Right renal pelvis (tissue), 4 donors: ENCODE data around the gene ANKFN1. TPM values are rescaled to one million over a fixed set of nuclear protein-coding genes. Genes with fewer than 3 reads are reported as not detected.

ENCODE experiments used
- DNase-seq, 4 donors: peaks; one replicate each; pipeline ENCODE4 v3.0.0-alpha.2; 2013; ENCODE audit warnings: low read depth in 4 of 4, low spot score in 3 of 4, missing footprints in 1 of 4
- polyA plus RNA-seq, 4 donors: library from polyadenylated mRNA; unstranded; fragments of 120-200 nt; gene quantifications; one replicate each; pipeline ENCODE4 v1.2.1, GENCODE V29; 2013; ENCODE audit not compliant: insufficient read length in 4 of 4

ANKFN1 gene
- polyA plus RNA-seq: 1 to 10 TPM in 1 of 4 donors, under 1 TPM in 3; 0.51 to 1.3 (median 0.69) TPM

DNA sequence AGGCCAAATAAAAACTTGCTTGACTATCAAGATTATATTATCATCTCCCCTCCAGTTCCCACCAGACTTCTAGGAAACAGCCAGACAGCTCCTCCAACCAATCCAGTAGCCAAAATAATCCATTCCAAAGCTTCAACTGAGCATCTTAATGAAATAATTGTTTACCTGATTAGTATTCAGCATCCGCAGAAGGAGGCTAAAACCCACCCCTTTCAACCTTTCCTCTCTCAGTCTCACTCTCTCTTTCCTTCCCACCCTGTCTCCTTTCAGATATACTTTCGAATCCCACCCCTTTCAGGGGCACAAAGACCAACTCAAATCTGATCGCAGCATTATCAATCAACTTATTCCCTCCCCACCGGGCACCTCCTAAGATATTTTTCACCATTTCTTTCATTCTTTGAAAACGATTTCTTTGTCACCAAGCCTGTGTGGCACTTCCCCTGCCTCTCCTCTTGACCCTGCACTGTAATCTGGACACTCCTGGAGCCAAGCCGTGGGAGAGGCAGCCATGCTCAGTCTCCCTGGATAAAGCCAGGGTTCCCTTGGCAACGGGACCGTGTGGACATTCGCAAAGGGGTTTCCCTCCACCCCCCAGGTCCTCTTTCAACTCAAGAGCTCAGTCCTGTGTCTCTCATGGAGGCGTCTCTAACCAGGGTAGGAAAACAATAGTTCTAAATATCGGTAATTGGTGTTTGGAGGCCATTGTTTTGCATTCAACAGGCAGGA, at the start of gene ANKFN1:
Gene ANKFN1, plus strand, starts transcription at position 602 of the 729 bp plus-strand sequence. CDS start 59,193 bp downstream, outside the sequence.
- DNase-seq: no peak

DNA sequence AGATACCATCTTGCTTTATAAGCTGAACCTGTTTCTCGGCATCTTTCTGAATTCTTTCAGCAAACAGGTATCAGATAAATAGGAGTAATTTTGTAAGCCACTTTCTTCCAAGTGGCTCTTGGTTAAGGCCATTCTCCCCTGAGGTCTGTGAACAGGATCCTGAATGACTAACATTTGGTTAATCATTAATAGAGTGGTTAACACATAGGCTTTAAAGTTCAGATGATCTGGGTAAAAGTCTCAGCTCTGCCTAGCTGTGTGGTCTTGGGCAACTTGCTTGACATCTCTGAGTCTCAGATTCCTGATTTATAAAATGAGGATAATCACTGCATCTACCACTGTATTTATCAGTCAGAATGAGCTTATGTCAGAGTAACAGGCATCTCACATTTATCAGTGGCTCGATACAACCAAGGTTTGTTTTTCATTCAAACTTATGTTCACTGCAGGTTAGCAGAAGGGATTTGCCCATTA, 44.4 kb upstream of the ANKFN1 start:
- DNase-seq: peak in 1 of 4 donors; percentile 27

DNA sequence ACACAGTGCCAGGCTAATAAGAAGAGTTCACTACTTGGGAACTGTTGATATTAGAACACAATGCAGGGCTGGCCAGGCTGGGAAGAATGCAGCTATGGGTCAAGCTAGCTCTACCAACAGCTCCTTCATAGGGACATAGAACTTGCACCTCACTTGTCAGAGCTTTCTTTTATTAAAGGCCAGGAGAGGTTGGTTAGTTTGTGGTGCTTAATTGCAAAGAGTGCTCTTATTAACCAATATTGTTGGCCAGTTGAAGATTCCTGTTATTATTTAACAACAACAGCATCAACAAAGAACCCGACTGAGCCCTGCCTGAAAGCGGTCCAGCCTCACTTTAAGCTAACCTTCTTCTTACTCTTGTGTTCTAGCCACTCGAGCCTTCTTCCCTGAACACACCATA, 43.4 kb upstream of the ANKFN1 start:
- no peak for DNase-seq

DNA sequence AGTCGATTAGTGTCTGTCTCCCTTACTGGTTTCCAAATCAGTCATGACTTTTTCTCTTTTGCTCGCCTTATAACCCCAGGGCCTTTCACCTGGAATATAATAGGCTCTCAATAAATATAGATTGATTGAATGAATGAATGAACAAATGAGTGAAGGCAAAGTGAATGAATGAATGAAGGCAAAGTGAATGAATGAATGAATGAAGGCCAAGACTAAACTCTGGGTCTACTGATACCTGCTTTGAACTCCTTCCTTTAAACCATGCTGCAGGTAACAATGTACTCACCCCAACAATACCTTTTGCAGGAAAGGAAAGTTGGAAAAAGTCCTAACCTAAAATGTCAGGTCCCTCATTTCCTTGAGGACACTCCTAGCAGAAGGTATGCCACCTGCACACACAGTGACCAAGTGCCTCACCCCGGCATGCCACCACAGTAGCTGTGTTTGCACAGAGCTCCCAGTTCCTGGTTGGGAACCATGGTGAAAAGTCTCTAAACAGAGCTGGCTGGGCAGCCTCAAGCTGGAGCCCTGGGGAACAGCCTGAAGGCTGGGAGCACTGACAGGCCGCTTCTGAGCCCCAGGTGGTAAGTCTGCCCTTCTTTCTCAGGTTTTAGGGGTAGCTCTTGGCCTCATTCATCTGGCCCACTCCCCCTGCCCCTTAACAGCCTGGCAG, 42.7 kb upstream of the ANKFN1 start:
- DNase-seq: no peak

DNA sequence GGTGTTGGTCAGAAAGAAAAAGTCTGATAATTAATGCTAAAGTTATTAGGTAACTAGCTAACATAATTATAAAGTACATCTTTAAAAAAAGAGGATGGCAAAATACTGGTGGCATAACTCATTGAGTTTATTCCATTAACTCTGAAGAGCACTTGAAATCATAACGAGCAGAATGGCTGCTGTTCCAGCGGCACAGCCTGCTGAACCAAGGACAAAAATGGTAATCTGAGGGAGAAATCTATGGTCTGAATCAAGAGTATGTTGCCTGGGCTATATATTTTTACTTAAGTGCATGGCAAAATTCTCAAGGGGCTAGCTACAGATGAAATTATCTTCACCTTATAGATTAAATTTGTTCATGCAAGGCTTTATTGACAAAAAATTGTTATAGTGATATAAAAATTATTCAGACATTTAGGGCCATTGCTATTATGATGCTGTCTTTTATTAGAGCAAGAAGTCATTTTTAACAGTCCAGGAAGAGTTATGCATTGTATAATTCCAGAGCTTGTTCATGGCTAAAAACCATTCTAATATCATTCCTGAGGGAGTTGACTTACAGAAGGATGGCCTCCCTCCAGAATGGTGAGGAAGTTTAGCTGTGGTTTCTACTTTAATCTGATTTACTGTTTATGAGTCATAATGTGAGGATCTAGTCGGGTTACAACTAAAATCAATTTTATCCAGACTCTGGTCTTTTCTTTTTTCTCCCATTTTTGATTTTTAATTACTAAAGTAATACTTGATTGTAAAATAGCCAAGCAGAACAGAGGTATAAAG, 41.4 kb upstream of the ANKFN1 start:
- DNase-seq: no peak

- DNase-seq: no peak
Measured at GRCh38 chr17:56113486-56113885, 39.8 kb upstream of the ANKFN1 start.

DNA sequence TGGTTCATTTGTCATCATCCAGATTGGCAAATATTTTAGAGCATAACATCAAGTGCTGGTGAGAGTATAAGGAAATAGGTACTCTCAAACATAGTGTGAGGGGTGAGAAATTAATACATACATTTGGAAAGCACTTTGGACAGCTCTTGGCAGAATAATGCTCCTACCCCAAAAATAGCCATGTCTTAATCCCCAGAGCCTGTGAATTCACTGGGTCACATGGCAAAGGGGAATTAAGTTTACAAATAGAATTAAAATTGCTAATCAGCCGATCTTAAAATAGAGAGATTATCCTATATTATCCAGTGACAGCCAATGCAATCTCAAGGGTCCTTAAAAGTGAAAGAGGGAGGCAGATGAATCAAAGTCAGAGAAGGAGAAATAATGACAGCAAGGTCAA, 38.8 kb upstream of the ANKFN1 start:
- DNase-seq: no peak

- DNase-seq: no peak
Measured at GRCh38 chr17:56119191-56119590, 34.1 kb upstream of the ANKFN1 start.

GRCh38 chr17:56119936-56120335, 33.3 kb upstream of the ANKFN1 start:
- DNase-seq: no peak

- DNase-seq: no peak
Measured at GRCh38 chr17:56121191-56122051, 31.9 kb upstream of the ANKFN1 start.

DNA sequence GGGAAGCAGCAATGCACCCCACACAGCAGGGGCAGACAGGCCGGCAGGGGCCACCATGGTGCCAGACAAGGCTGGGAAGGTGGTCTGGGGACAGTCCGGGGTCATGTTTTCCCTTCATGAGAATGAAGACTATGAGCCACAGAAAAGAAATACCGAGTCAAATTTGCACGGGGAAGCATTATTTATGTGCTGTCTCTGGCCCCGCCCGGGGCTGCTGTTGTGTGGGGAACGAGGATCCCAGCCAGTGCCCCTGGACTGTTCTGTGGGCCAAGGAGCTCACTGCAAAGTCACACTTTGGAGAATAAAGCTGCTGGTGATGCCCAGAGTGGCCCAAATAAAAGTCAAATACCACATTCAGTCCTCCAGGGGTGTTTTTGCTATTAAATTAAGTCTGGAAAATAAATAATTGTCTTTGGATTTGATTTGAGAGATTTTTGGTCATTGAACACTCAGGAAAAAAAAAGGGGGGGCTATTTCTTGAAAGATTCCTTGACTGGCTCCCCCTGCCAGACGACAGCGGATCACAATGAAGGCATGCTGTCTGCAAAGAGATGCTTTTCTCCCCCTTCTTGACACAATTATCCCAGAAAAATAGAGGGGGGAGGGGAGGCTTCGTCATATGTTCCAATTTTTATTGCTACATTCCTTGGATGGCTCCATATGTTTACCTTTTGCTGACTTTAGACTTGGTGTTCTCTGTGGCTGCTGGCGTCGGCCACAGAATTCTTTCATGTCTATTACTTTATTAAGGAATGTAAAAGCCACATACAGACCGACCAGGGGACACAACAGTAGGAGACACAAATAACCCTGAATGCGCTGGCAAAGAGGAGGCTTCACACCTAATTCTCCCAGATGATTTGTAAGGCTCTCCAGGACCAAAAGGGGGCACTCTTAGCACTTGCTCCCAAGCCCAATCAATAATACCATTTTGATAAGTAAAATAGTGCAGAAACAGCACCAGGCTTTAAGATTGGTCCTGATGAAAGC, 27.1 kb upstream of the ANKFN1 start:
- no peak for DNase-seq

DNA sequence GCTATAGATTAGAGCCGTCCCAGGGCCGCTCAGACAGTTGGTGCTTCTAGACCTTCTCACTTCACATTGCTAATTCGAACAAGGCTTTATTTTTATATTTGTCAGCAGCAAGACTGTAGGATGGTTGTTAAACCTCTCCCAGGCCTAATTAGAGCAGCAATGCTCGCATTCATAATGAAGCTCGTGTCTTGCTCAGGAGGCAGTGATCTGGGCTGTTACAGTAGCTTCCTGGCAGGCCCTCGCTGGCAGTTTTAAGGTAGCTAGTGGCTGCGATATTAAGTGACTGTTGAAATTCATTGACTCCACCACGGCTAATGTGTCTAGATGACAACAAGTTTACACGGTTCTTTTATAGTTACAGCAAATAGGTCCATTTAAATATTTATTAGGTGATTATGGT, 23.2 kb upstream of the ANKFN1 start:
- no peak for DNase-seq

- DNase-seq: no peak
Measured at GRCh38 chr17:56130631-56131030, 22.6 kb upstream of the ANKFN1 start.

DNA sequence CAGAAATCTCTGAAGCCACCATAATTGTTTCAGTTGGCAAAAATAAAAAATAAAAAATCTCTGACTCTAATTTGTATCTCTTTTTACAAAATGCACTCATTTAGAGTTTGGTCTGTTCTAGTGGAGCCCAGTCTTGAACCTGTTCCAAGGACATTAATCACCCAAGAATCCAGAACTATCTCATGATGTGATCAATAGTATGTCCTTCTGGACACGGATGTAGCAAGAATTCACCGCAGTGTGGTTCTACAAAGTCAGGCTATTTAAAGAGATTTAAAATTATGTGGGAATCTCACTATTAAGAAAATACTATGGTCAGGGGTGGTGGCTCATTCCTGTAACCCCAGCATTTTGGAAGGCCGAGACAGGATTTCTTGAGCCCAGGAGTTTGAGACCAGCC, 21.8 kb upstream of the ANKFN1 start:
- no peak for DNase-seq

GRCh38 chr17:56136301-56136700, 17.0 kb upstream of the ANKFN1 start:
- no peak for DNase-seq

GRCh38 chr17:56141046-56141839, 12.0 kb upstream of the ANKFN1 start:
- DNase-seq: no peak

DNA sequence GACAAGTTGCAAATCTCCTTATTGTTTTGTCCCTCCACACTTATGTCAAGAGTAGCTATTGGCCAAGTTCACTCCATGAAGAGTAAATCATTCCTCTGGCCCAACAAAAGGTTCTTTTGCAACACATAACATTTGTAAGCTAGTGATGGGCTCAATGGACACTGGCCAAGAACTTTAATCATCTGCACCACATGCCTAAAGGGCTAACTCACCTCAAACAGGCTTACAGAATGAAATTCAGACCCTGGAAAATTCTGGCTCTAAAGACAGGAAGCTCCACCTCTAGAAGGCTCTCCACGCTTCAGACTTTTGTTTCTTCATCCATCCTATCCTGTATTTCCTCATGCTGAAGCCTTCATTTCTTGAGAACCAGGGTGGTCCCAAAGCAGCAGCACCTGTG, 10.9 kb upstream of the ANKFN1 start:
- no peak for DNase-seq

DNA sequence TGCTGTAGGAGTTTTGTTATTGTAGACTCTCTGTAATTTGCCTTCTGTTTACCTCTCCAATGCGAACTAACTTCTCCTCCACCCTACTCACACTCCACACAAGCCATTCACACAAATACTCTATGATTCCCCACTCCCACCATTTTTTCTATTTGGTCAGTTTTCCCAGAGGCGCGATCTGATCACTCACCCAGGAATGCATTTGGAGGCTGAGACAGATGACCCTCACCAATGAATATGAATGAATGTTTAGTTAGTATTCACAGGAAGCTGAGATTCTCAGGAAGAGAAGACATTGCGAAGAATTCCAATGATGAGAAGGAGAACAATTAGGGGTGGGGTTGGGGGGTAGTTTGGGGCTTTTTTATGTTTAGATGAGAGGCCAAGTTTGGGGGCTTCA, 10.5 kb upstream of the ANKFN1 start:
- DNase-seq: no peak
